Measurements from ENCODE around the gene INAVA. TPM values are rescaled to one million over a fixed set of nuclear protein-coding genes. Genes with fewer than 3 reads are reported as not detected.
"Not testable (repeated sequence)": the region's sequence is repeated elsewhere in the genome, so short reads cannot be mapped to it uniquely, and the experiment has no call there.

INAVA gene
- total RNA-seq, 1 experiment from 2014 or later: 36.8 TPM

DNA sequence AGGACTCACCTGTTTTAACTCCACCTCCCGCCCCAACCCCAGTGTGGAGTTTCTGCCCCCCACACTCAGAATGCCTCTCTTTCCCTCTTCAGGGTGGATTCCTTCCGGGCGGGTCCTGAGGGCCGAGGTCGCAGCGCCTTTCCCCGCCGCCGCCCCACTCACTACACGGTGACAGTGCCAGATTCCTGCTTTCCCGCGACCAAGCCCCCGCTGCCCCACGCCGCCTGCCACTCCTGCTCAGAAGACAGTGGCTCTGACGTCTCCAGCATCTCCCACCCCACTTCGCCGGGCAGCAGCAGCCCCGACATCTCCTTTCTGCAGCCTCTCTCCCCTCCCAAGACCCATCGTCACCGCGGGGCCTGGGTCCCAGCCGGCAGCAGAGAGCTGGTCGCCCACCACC, 16.7 kb downstream of the INAVA start:
- WGBS (ENCODE audit: extremely low coverage, insufficient read length, low lambda C conversion rate): no CpG with 5 or more reads among the region's 24 CpGs
- no peaks in the 10 kb centered on the region for H4K20me1 ChIP-seq (ENCODE audit: control insufficient read depth, insufficient read depth, insufficient read length)
- H4K91ac ChIP-seq (ENCODE audit: insufficient read length, low read depth, low read length): no peak overlapping the region
- H2AK5ac ChIP-seq (ENCODE audit: insufficient read length, low read length): no peak overlapping the region
- no peak overlapping the region for H2BK120ac ChIP-seq (ENCODE audit: low read depth, low read length, poor library complexity, severe bottlenecking)
- no peak overlapping the region for H3T11ph ChIP-seq (ENCODE audit: low read length)
- no peak overlapping the region for H3K27ac ChIP-seq (ENCODE audit: insufficient read length, low read depth, low read length)
- H3K36me3 Mint-ChIP-seq (ENCODE audit: insufficient read depth in 1 of 3, low read depth in 3 of 3): peaks cover 34 to 66% (median 62%) of the 10 kb centered on the region in 3 experiments; a peak in 6 of 7 replicates
- no peak for TF ChIP-seq CTCF (conservative IDR thresholded peaks at IDR 0.05)
- no peak overlapping the region for H4K5ac ChIP-seq (ENCODE audit: insufficient read length, low read depth, low read length)
- no peak overlapping the region for H3K56ac ChIP-seq (ENCODE audit: insufficient read length, low read depth, low read length)
- H3K4me3 Mint-ChIP-seq: no peak overlapping the region
- DNase-seq: no peak
- H3K79me2 ChIP-seq (ENCODE audit: insufficient read depth, low read length): no peaks in the 10 kb centered on the region
- H2BK12ac ChIP-seq (ENCODE audit: insufficient read length, low read depth, low read length): no peak overlapping the region
- no peak overlapping the region for H3K4me2 ChIP-seq (ENCODE audit: insufficient read depth, insufficient read length, low read length)
- no peak overlapping the region for H2BK20ac ChIP-seq (ENCODE audit: low read depth, low read length, poor library complexity, severe bottlenecking)
- no peak overlapping the region for H3K23ac ChIP-seq (ENCODE audit: insufficient read length, low read depth, low read length)
- H3K9ac ChIP-seq (ENCODE audit: extremely low read depth, insufficient read length, low read length): no peak overlapping the region
- H2BK15ac ChIP-seq (ENCODE audit: low read depth, low read length): no peak overlapping the region
- H4K8ac ChIP-seq (replicated peaks; ENCODE audit: insufficient read length, low read depth, low read length): no peak overlapping the region
- H3K27ac Mint-ChIP-seq: no peak overlapping the region; a peak in 1 of 7 replicates
- H3K4me1 Mint-ChIP-seq: no peaks in the 10 kb centered on the region; a peak in 1 of 4 replicates
- H3K4ac ChIP-seq (ENCODE audit: low read depth, low read length): no peak overlapping the region
- H3K4me1 ChIP-seq (ENCODE audit: insufficient read depth, low read length): no peaks in the 10 kb centered on the region
- no peaks in the 10 kb centered on the region for H3K27me3 ChIP-seq (ENCODE audit: insufficient read depth, low read length)
- H3K79me1 ChIP-seq (ENCODE audit: insufficient read depth, low read depth, low read length, poor library complexity, severe bottlenecking): no peaks in the 10 kb centered on the region
- H2BK5ac ChIP-seq (ENCODE audit: insufficient read length, low read length): no peak overlapping the region
- no peaks in the 10 kb centered on the region for H3K27me3 Mint-ChIP-seq (ENCODE audit: low read depth)
- H3K9me3 Mint-ChIP-seq: no peaks in the 10 kb centered on the region
- H3K23me2 ChIP-seq (ENCODE audit: insufficient read length, low read depth, low read length, poor library complexity, severe bottlenecking): no peaks in the 10 kb centered on the region
- H3K14ac ChIP-seq (ENCODE audit: insufficient read depth, low read length): no peak overlapping the region
- H2AFZ ChIP-seq (ENCODE audit: low read length): no peak overlapping the region
- no peak overlapping the region for H3K18ac ChIP-seq (ENCODE audit: insufficient read length, low read depth, low read length)
- H3K9me3 ChIP-seq (ENCODE audit: control insufficient read depth, low read depth, low read length): no peaks in the 10 kb centered on the region

DNA sequence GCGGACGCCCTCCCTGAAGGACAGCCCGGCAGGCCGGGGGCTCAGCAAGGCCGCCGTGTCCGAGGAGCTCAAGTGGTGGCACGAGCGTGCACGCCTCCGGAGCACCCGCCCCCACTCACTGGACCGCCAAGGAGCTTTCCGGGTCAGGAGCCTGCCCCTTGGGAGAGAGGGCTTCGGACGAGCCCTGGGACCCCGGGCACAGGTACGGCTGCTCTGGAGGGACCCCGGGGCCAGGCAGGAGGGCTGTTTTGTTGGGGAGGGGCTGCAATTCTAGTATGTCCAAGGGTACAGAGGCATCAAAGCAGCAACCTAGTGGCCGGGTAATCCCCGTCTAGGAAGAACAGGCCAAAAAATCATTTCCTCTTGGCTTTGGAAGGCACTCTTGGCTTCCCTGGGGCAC, 17.2 kb downstream of the INAVA start:
- not testable (repeated sequence) for H2AK5ac ChIP-seq (ENCODE audit: insufficient read length, low read length); H3K14ac ChIP-seq (ENCODE audit: insufficient read depth, low read length); H3K4me1 Mint-ChIP-seq; H2BK20ac ChIP-seq (ENCODE audit: low read depth, low read length, poor library complexity, severe bottlenecking); H3K18ac ChIP-seq (ENCODE audit: insufficient read length, low read depth, low read length); H3K27ac Mint-ChIP-seq; H3K23me2 ChIP-seq (ENCODE audit: insufficient read length, low read depth, low read length, poor library complexity, severe bottlenecking); DNase-seq; H3K9ac ChIP-seq (ENCODE audit: extremely low read depth, insufficient read length, low read length); H3K4ac ChIP-seq (ENCODE audit: low read depth, low read length); H3K23ac ChIP-seq (ENCODE audit: insufficient read length, low read depth, low read length); H4K8ac ChIP-seq (replicated peaks; ENCODE audit: insufficient read length, low read depth, low read length); H3K79me1 ChIP-seq (ENCODE audit: insufficient read depth, low read depth, low read length, poor library complexity, severe bottlenecking); H3K4me2 ChIP-seq (ENCODE audit: insufficient read depth, insufficient read length, low read length); H3K9me3 ChIP-seq (ENCODE audit: control insufficient read depth, low read depth, low read length); H4K91ac ChIP-seq (ENCODE audit: insufficient read length, low read depth, low read length); H3K4me3 Mint-ChIP-seq; H4K20me1 ChIP-seq (ENCODE audit: control insufficient read depth, insufficient read depth, insufficient read length); H2BK15ac ChIP-seq (ENCODE audit: low read depth, low read length); H3T11ph ChIP-seq (ENCODE audit: low read length); H2BK5ac ChIP-seq (ENCODE audit: insufficient read length, low read length); H2AFZ ChIP-seq (ENCODE audit: low read length); H4K5ac ChIP-seq (ENCODE audit: insufficient read length, low read depth, low read length); H3K79me2 ChIP-seq (ENCODE audit: insufficient read depth, low read length); H3K27me3 ChIP-seq (ENCODE audit: insufficient read depth, low read length); H3K27me3 Mint-ChIP-seq (ENCODE audit: low read depth); H2BK120ac ChIP-seq (ENCODE audit: low read depth, low read length, poor library complexity, severe bottlenecking); H3K4me1 ChIP-seq (ENCODE audit: insufficient read depth, low read length); H3K27ac ChIP-seq (ENCODE audit: insufficient read length, low read depth, low read length); H3K9me3 Mint-ChIP-seq; H2BK12ac ChIP-seq (ENCODE audit: insufficient read length, low read depth, low read length); H3K56ac ChIP-seq (ENCODE audit: insufficient read length, low read depth, low read length)
- WGBS (ENCODE audit: extremely low coverage, insufficient read length, low lambda C conversion rate): no CpG with 5 or more reads among the region's 21 CpGs
- peaks cover 34 to 62% (median 60%) of the 10 kb centered on the region in 3 experiments; a peak in 6 of 7 replicates for H3K36me3 Mint-ChIP-seq (ENCODE audit: insufficient read depth in 1 of 3, low read depth in 3 of 3)

All from H9 (cell line).